Measurements from ENCODE around the gene ORC2. TPM values are rescaled to one million over a fixed set of nuclear protein-coding genes. Genes with fewer than 3 reads are reported as not detected.

Gene ORC2
- polyA plus RNA-seq, 3 donors: 3.1 to 5.4 (median 3.9) TPM

GRCh38 chr2:200899482-200899881 lies 64.0 kb downstream of the ORC2 start:
- intact Hi-C loops (cut with micrococcal nuclease): loop anchor here in 1 of 2 donors (10.0 kb wide), 1 partner anchor 335 kb away; no protein-coding TSS in a partner anchor
- no peak overlapping the region for H3K27ac ChIP-seq (ENCODE audit: low read depth in 1 of 2, low read length in 2 of 2)
- no peak overlapping the region for H3K4me2 ChIP-seq (replicated peaks; ENCODE audit: extremely low read depth, low read length, poor library complexity, severe bottlenecking)
- Mint-ChIP-seq H3K4me3 (no peak overlapping the region), H3K9me3 (no peaks in the 10 kb centered on the region), H3K4me1 (peaks cover 13% of the 10 kb centered on the region), H3K36me3 (peaks cover 51 to 70% of the 10 kb centered on the region in 2 donors), H3K27ac (peak overlapping the region in 1 of 7 donors; percentile 74), H3K27me3 (ENCODE audit: low read depth in 3 of 3) (no peaks in the 10 kb centered on the region)
- no peak overlapping the region for H3K4me3 ChIP-seq (replicated peaks in 1 of 3; ENCODE audit: low read depth in 2 of 3, low read length in 3 of 3)
- H3K4me1 ChIP-seq (ENCODE audit: control insufficient read depth in 1 of 2, insufficient read depth in 2 of 2, low read length in 2 of 2): peaks cover 8 to 11% of the 10 kb centered on the region in 2 donors
- H3K9ac ChIP-seq (ENCODE audit: insufficient read depth, low read length, poor library complexity, severe bottlenecking): no peak overlapping the region
- H3K9me3 ChIP-seq (replicated peaks in 1 of 2; ENCODE audit: control insufficient read depth in 1 of 2, insufficient read depth in 1 of 2, low read length in 2 of 2): no peaks in the 10 kb centered on the region
- TF ChIP-seq CTCF (IDR thresholded peaks at IDR 0.05): no peak
- no peaks in the 10 kb centered on the region for H3K27me3 ChIP-seq (ENCODE audit: control insufficient read depth in 2 of 2, insufficient read depth in 2 of 2, low read length in 2 of 2)
- no peak for DNase-seq
- no peaks in the 10 kb centered on the region for H4K20me1 ChIP-seq (ENCODE audit: insufficient read depth, low read length)
- no peak overlapping the region for H2AFZ ChIP-seq (ENCODE audit: insufficient read depth, low read depth, low read length, poor library complexity, severe bottlenecking)
- H3K36me3 ChIP-seq (replicated peaks in 1 of 2; ENCODE audit: control insufficient read depth in 1 of 2, insufficient read depth in 2 of 2, low read length in 2 of 2): peaks cover 60 to 76% of the 10 kb centered on the region in 2 donors
- no peaks in the 10 kb centered on the region for H3K79me2 ChIP-seq (ENCODE audit: insufficient read depth, low read length)

- peaks cover 53% of the 10 kb centered on the region for H3K79me2 ChIP-seq (ENCODE audit: insufficient read depth, low read length)
- WGBS (ENCODE audit: insufficient coverage): under 1% methylated on average over 38 of the region's 50 CpGs
Observed at GRCh38 chr2:200888704-200889625, 74.5 kb downstream of the ORC2 start, which contains the start of the genes NIF3L1 and PPIL3. Gene NIF3L1, plus strand, starts transcription at chr2:200889371. Its CDS starts 2,573 bp downstream, at chr2:200891944. Gene PPIL3, minus strand, starts transcription at chr2:200889077. Its CDS starts 1,462 bp downstream, at chr2:200887615.

More at GRCh38 chr2:200888704-200889625, 74.5 kb downstream of the ORC2 start, which contains the start of the genes NIF3L1 and PPIL3:
- H3K36me3 Mint-ChIP-seq: peaks cover 18 to 35% of the 10 kb centered on the region in 2 donors
- peak within 1 kb of the TSS; percentile 96 to 98 for H3K27ac ChIP-seq (ENCODE audit: low read depth in 1 of 2, low read length in 2 of 2)
- H3K4me1 ChIP-seq (ENCODE audit: control insufficient read depth in 1 of 2, insufficient read depth in 2 of 2, low read length in 2 of 2): peaks cover 16 to 30% of the 10 kb centered on the region in 2 donors
- no peak for TF ChIP-seq CTCF (IDR thresholded peaks at IDR 0.05)
- intact Hi-C loops (cut with micrococcal nuclease): loop anchor here in 1 of 2 donors (2.0 to 10.0 kb wide), 2 partner anchors 24 to 566 kb away; partner anchors contain the start of genes CLK1, STRADB and TRAK2
- H3K27ac Mint-ChIP-seq: peak within 1 kb of the TSS; percentile 94 to 100 (median 99)
- no peaks in the 10 kb centered on the region for H3K9me3 Mint-ChIP-seq
- H3K36me3 ChIP-seq (replicated peaks in 1 of 2; ENCODE audit: control insufficient read depth in 1 of 2, insufficient read depth in 2 of 2, low read length in 2 of 2): peaks cover 10 to 31% of the 10 kb centered on the region in 2 donors
- H3K4me3 Mint-ChIP-seq: peak within 1 kb of the TSS; percentile 94 to 96
- H3K4me2 ChIP-seq (replicated peaks; ENCODE audit: extremely low read depth, low read length, poor library complexity, severe bottlenecking): peak within 1 kb of the TSS; percentile 84
- H3K4me1 Mint-ChIP-seq: peaks cover 29% of the 10 kb centered on the region
- no peaks in the 10 kb centered on the region for H3K9me3 ChIP-seq (replicated peaks in 1 of 2; ENCODE audit: control insufficient read depth in 1 of 2, insufficient read depth in 1 of 2, low read length in 2 of 2)
- peak within 1 kb of the TSS; percentile 93 for H3K9ac ChIP-seq (ENCODE audit: insufficient read depth, low read length, poor library complexity, severe bottlenecking)
- H3K27me3 ChIP-seq (ENCODE audit: control insufficient read depth in 2 of 2, insufficient read depth in 2 of 2, low read length in 2 of 2): no peaks in the 10 kb centered on the region
- DNase-seq: peak; percentile 97 to 98 (median 97)
- H3K4me3 ChIP-seq (replicated peaks in 1 of 3; ENCODE audit: low read depth in 2 of 3, low read length in 3 of 3): peak within 1 kb of the TSS; percentile 84 to 96 (median 89)
- H3K27me3 Mint-ChIP-seq (ENCODE audit: low read depth in 3 of 3): peaks cover 0 to 1% (median 0%) of the 10 kb centered on the region in 3 donors
- H4K20me1 ChIP-seq (ENCODE audit: insufficient read depth, low read length): no peaks in the 10 kb centered on the region
- peak within 1 kb of the TSS; percentile 89 for H2AFZ ChIP-seq (ENCODE audit: insufficient read depth, low read depth, low read length, poor library complexity, severe bottlenecking)
